ENCODE measurements around the gene PLEKHA8. TPM values are rescaled to one million over a fixed set of nuclear protein-coding genes. Genes with fewer than 3 reads are reported as not detected.

Gene PLEKHA8
- total and polyA plus RNA-seq, 10 of the 15 experiments (the other 5 are each of a cell fraction or from before 2014, with no cell fraction given) = 1.1 to 13.2 (median 5.7) TPM

- DNase-seq (ENCODE audit: low read depth, low spot score) (no peak), FAIRE-seq (no peak), ATAC-seq (peak; percentile 52)
- WGBS (ENCODE audit: insufficient coverage, insufficient replicate concordance, low lambda C conversion rate, missing lambda C conversion rate) = 96% methylated on average over 1 of the region's 1 CpG
- Histone ChIP-seq H3K4me3 (no peak overlapping the region), H4K20me1 (ENCODE audit: control insufficient read depth, insufficient read depth) (no peaks in the 10 kb centered on the region), H3K79me2 (ENCODE audit: control insufficient read depth, insufficient read depth, low read length) (no peaks in the 10 kb centered on the region), H2AFZ (ENCODE audit: control insufficient read depth, low read depth, low read length) (no peak overlapping the region), H3K4me2 (ENCODE audit: control insufficient read depth, insufficient read depth) (no peak overlapping the region), H3K36me3 (ENCODE audit: control insufficient read depth in 2 of 2, insufficient read depth in 2 of 2, low read length in 1 of 2) (no peaks in the 10 kb centered on the region), H3K4me1 (ENCODE audit: control insufficient read depth, insufficient read depth, low read length) (peaks cover 4% of the 10 kb centered on the region; the same call in 1 of the 2 replicates), H3K9ac (ENCODE audit: control insufficient read depth, insufficient read depth, low read length) (no peak overlapping the region), H3K9me3 (replicated peaks; ENCODE audit: control insufficient read depth, insufficient read depth, low read length) (no peaks in the 10 kb centered on the region), H3K27ac (ENCODE audit: control insufficient read depth, insufficient read depth) (no peak overlapping the region), H3K27me3 (replicated peaks in 1 of 2; ENCODE audit: control insufficient read depth in 2 of 2, insufficient read depth in 2 of 2, low read length in 1 of 2) (no peaks in the 10 kb centered on the region)
- CTCF ChIA-PET = interaction anchor here (0.8 to 1.6 kb wide), 3 partner anchors 20 to 82 kb away, joined by 3 to 6 read pairs (median 4); no protein-coding TSS in a partner anchor
- SMC1A ChIA-PET (ENCODE audit: uncharacterized antibody, unreplicated experiment) = interaction anchor here (0.6 to 1.5 kb wide), 6 partner anchors 11 to 119 kb away, joined by 3 to 6 read pairs (median 3); no protein-coding TSS in a partner anchor
- RAD21 ChIA-PET (ENCODE audit: unreplicated experiment) = no interaction called here
- intact Hi-C loops (cut with micrococcal nuclease; ENCODE audit: unreplicated experiment) (no loop called here), in situ Hi-C loops (cut with MboI) (no loop called here)
- POLR2A ChIA-PET = interaction anchor here (0.5 kb wide), 1 partner anchor 150 kb away, joined by 7 read pairs; no protein-coding TSS in a partner anchor
- TF ChIP-seq JUNB (IDR thresholded peaks at IDR 0.05) (peak; percentile 44), RUNX3 (IDR thresholded peaks at IDR 0.05; ENCODE audit: low read length) (peak; percentile 81), NBN (IDR thresholded peaks at IDR 0.05) (no peak), CBFB (IDR thresholded peaks at IDR 0.05; ENCODE audit: low read depth) (peak; percentile 28; the same call in 1 of the 2 replicates)
- no TSS peak for BruUV-seq (replicated peaks)
Observed at GRCh38 chr7:30143748-30144251, 115.6 kb downstream of the PLEKHA8 start.

- ATAC-seq (no peak), DNase-seq (ENCODE audit: low read depth, low spot score) (no peak), FAIRE-seq (no peak)
- no peaks in the 10 kb centered on the region for H3K79me2 ChIP-seq (ENCODE audit: control insufficient read depth, insufficient read depth, low read length)
- 85% methylated on average over 5 of the region's 5 CpGs for whole genome bisulfite sequencing (ENCODE audit: insufficient coverage, insufficient replicate concordance, low lambda C conversion rate, missing lambda C conversion rate)
- no peak overlapping the region for H3K4me3 ChIP-seq
- H3K4me2 ChIP-seq (ENCODE audit: control insufficient read depth, insufficient read depth) = no peak overlapping the region
- no peak overlapping the region for H3K27ac ChIP-seq (ENCODE audit: control insufficient read depth, insufficient read depth)
- CTCF ChIA-PET = interaction anchor here (1.6 to 2.4 kb wide), 2 partner anchors 20 to 83 kb away, joined by 6 to 8 read pairs; no protein-coding TSS in a partner anchor
- no peaks in the 10 kb centered on the region for H4K20me1 ChIP-seq (ENCODE audit: control insufficient read depth, insufficient read depth)
- BruUV-seq (replicated peaks) = no TSS peak
- SMC1A ChIA-PET (ENCODE audit: uncharacterized antibody, unreplicated experiment) = interaction anchor here (0.9 to 1.5 kb wide), 2 partner anchors 15 to 118 kb away, joined by 3 to 6 read pairs; no protein-coding TSS in a partner anchor
- H2AFZ ChIP-seq (ENCODE audit: control insufficient read depth, low read depth, low read length) = no peak overlapping the region
- intact Hi-C loops (cut with micrococcal nuclease; ENCODE audit: unreplicated experiment) = no loop called here
- H3K27me3 ChIP-seq (replicated peaks in 1 of 2; ENCODE audit: control insufficient read depth in 2 of 2, insufficient read depth in 2 of 2, low read length in 1 of 2) = no peaks in the 10 kb centered on the region
- POLR2A ChIA-PET = no interaction called here
- RAD21 ChIA-PET (ENCODE audit: unreplicated experiment) = no interaction called here
- H3K9ac ChIP-seq (ENCODE audit: control insufficient read depth, insufficient read depth, low read length) = no peak overlapping the region
- H3K36me3 ChIP-seq (ENCODE audit: control insufficient read depth in 2 of 2, insufficient read depth in 2 of 2, low read length in 1 of 2) = no peaks in the 10 kb centered on the region
- TF ChIP-seq YY1 (IDR thresholded peaks at IDR 0.05; ENCODE audit: low read depth, low read length) = no peak
- no peak for TF ChIP-seq FOXM1 (IDR thresholded peaks at IDR 0.05; ENCODE audit: low read depth, low read length)
- no peak for TF ChIP-seq POLR2AphosphoS5 (IDR thresholded peaks at IDR 0.05; ENCODE audit: low read length)
- no peak for TF ChIP-seq PAX5 (IDR thresholded peaks at IDR 0.05; ENCODE audit: borderline replicate concordance, low read depth, low read length)
- TF ChIP-seq CREM (IDR thresholded peaks at IDR 0.05; ENCODE audit: low read depth) = no peak
- TF ChIP-seq RUNX3 (IDR thresholded peaks at IDR 0.05; ENCODE audit: low read length) = no peak
- no peak for TF ChIP-seq ESRRA (IDR thresholded peaks at IDR 0.05; ENCODE audit: low read length)
- TF ChIP-seq ETV6 (conservative IDR thresholded peaks at IDR 0.05 in 1 of 2, IDR thresholded peaks at IDR 0.05 in 1 of 2; ENCODE audit: borderline replicate concordance in 1 of 2, low read depth in 1 of 2) = no peak
- TF ChIP-seq CUX1 (IDR thresholded peaks at IDR 0.05; ENCODE audit: insufficient replicate concordance, low read depth, low read length) = no peak
- in situ Hi-C loops (cut with MboI) = no loop called here
- H3K4me1 ChIP-seq (ENCODE audit: control insufficient read depth, insufficient read depth, low read length) = peaks cover 8% of the 10 kb centered on the region
- no peaks in the 10 kb centered on the region for H3K9me3 ChIP-seq (replicated peaks; ENCODE audit: control insufficient read depth, insufficient read depth, low read length)
Observed at GRCh38 chr7:30144657-30145306, 116.6 kb downstream of the PLEKHA8 start.
